ENCODE results near the gene SPIN4.
"Not testable (repeated sequence)": the region's sequence is repeated elsewhere in the genome, so short reads cannot be mapped to it uniquely, and the experiment has no call there.

SPIN4 gene

GRCh38 chrX:63350941-63351616 lies at the start of gene SPIN4:
Gene SPIN4, minus strand, starts transcription at chrX:63351332. Its CDS starts 513 bp downstream, at chrX:63350819.
- DNase-seq (ENCODE audit: low spot score), result peak; percentile 53

- no peak for DNase-seq (ENCODE audit: low spot score)
Observed at GRCh38 chrX:63400340-63400739, 49.2 kb upstream of the SPIN4 start.

GRCh38 chrX:63394872-63395271 lies 43.7 kb upstream of the SPIN4 start:
- DNase-seq (ENCODE audit: low spot score), result no peak

- not testable (repeated sequence) for DNase-seq (ENCODE audit: low spot score)
Observed at GRCh38 chrX:63393094-63393493, 42.0 kb upstream of the SPIN4 start.

- DNase-seq (ENCODE audit: low spot score), result no peak
Observed at GRCh38 chrX:63387411-63387810, 36.3 kb upstream of the SPIN4 start.

- DNase-seq (ENCODE audit: low spot score), result not testable (repeated sequence)
Observed at GRCh38 chrX:63384263-63384662, 33.1 kb upstream of the SPIN4 start.

- DNase-seq (ENCODE audit: low spot score), result not testable (repeated sequence)
Observed at GRCh38 chrX:63373012-63373411, 21.9 kb upstream of the SPIN4 start.

GRCh38 chrX:63367699-63368098 lies 16.6 kb upstream of the SPIN4 start:
- DNase-seq (ENCODE audit: low spot score), result not testable (repeated sequence)

- DNase-seq (ENCODE audit: low spot score), result no peak
Observed at GRCh38 chrX:63363788-63364187, 12.7 kb upstream of the SPIN4 start.

GRCh38 chrX:63361494-63361893 lies 10.4 kb upstream of the SPIN4 start:
- DNase-seq (ENCODE audit: low spot score), result no peak

GRCh38 chrX:63354484-63354883 lies 3.4 kb upstream of the SPIN4 start:
- no peak for DNase-seq (ENCODE audit: low spot score)

GRCh38 chrX:63350465-63350877 lies 661 bp downstream of the SPIN4 start:
- peak; percentile 0 for DNase-seq (ENCODE audit: low spot score)

GRCh38 chrX:63349307-63349706 lies 1.8 kb downstream of the SPIN4 start:
- no peak for DNase-seq (ENCODE audit: low spot score)

- no peak for DNase-seq (ENCODE audit: low spot score)
Observed at GRCh38 chrX:63330681-63331080, 20.5 kb downstream of the SPIN4 start.

- no peak for DNase-seq (ENCODE audit: low spot score)
Observed at GRCh38 chrX:63327788-63328187, 23.3 kb downstream of the SPIN4 start.

GRCh38 chrX:63299596-63299995 lies 51.5 kb downstream of the SPIN4 start:
- no peak for DNase-seq (ENCODE audit: low spot score)
